ENCODE data around the gene HPRT1. TPM values are rescaled to one million over a fixed set of nuclear protein-coding genes. Genes with fewer than 3 reads are reported as not detected.

Gene HPRT1
- total and polyA plus RNA-seq, 2 experiments from 2014 or later: 6.5 to 14.0 TPM

GRCh38 chrX:134478374-134478773, 18.4 kb downstream of the HPRT1 start:
- H3K4me3 ChIP-seq: no peak overlapping the region
- no peak overlapping the region for H3K4me2 ChIP-seq
- no peaks in the 10 kb centered on the region for H4K20me1 ChIP-seq (ENCODE audit: insufficient read depth, poor library complexity, severe bottlenecking)
- H3K79me2 ChIP-seq: no peaks in the 10 kb centered on the region
- H2AFZ ChIP-seq: no peak overlapping the region
- no peaks in the 10 kb centered on the region for H3K9me3 ChIP-seq (ENCODE audit: low read depth)
- no peaks in the 10 kb centered on the region for H3K4me1 ChIP-seq (ENCODE audit: insufficient read depth)
- no peaks in the 10 kb centered on the region for H3K36me3 ChIP-seq (replicated peaks; ENCODE audit: insufficient read depth, low read depth)
- 77% methylated on average over 4 of the region's 4 CpGs for WGBS (ENCODE audit: low lambda C conversion rate, missing lambda C conversion rate)
- H3K27ac ChIP-seq: no peak overlapping the region
- H3K27me3 ChIP-seq: no peaks in the 10 kb centered on the region
- TF ChIP-seq CTCF (IDR thresholded peaks at IDR 0.05; ENCODE audit: poor library complexity) (no peak), EZH2 (IDR thresholded peaks at IDR 0.05; ENCODE audit: borderline replicate concordance) (no peak), EZH2phosphoT487 (IDR thresholded peaks at IDR 0.05; ENCODE audit: low read depth, severe bottlenecking, unreplicated experiment) (no peak)
- H3K9me2 ChIP-seq (replicated peaks; ENCODE audit: insufficient read depth): no peaks in the 10 kb centered on the region
- no peak for DNase-seq (ENCODE audit: low spot score)

- no peaks in the 10 kb centered on the region for H3K36me3 ChIP-seq (replicated peaks; ENCODE audit: insufficient read depth, low read depth)
- no peaks in the 10 kb centered on the region for H3K9me3 ChIP-seq (ENCODE audit: low read depth)
- H3K79me2 ChIP-seq: no peaks in the 10 kb centered on the region
- 91% methylated on average over 1 of the region's 1 CpG for WGBS (ENCODE audit: low lambda C conversion rate, missing lambda C conversion rate)
- H3K27me3 ChIP-seq: no peaks in the 10 kb centered on the region
- no peak overlapping the region for H3K4me3 ChIP-seq
- H3K27ac ChIP-seq: no peak overlapping the region
- no peak for DNase-seq (ENCODE audit: low spot score)
- no peak for TF ChIP-seq EZH2 (IDR thresholded peaks at IDR 0.05; ENCODE audit: borderline replicate concordance)
- no peak for TF ChIP-seq EZH2phosphoT487 (IDR thresholded peaks at IDR 0.05; ENCODE audit: low read depth, severe bottlenecking, unreplicated experiment)
- no peak for TF ChIP-seq CTCF (IDR thresholded peaks at IDR 0.05; ENCODE audit: poor library complexity)
- no peaks in the 10 kb centered on the region for H3K9me2 ChIP-seq (replicated peaks; ENCODE audit: insufficient read depth)
- H4K20me1 ChIP-seq (ENCODE audit: insufficient read depth, poor library complexity, severe bottlenecking): no peaks in the 10 kb centered on the region
- H2AFZ ChIP-seq: no peak overlapping the region
- H3K4me1 ChIP-seq (ENCODE audit: insufficient read depth): no peaks in the 10 kb centered on the region
- no peak overlapping the region for H3K4me2 ChIP-seq
These were observed 20.1 kb downstream of the HPRT1 start for GRCh38 chrX:134480061-134480460.

- no peak overlapping the region for H3K4me3 ChIP-seq
- H3K27me3 ChIP-seq: no peaks in the 10 kb centered on the region
- H3K4me2 ChIP-seq: no peak overlapping the region
- H2AFZ ChIP-seq: no peak overlapping the region
- DNase-seq (ENCODE audit: low spot score): no peak
- no peaks in the 10 kb centered on the region for H3K4me1 ChIP-seq (ENCODE audit: insufficient read depth)
- no peak for TF ChIP-seq EZH2 (IDR thresholded peaks at IDR 0.05; ENCODE audit: borderline replicate concordance)
- TF ChIP-seq EZH2phosphoT487 (IDR thresholded peaks at IDR 0.05; ENCODE audit: low read depth, severe bottlenecking, unreplicated experiment): no peak
- no peak for TF ChIP-seq CTCF (IDR thresholded peaks at IDR 0.05; ENCODE audit: poor library complexity)
- no peaks in the 10 kb centered on the region for H4K20me1 ChIP-seq (ENCODE audit: insufficient read depth, poor library complexity, severe bottlenecking)
- no peaks in the 10 kb centered on the region for H3K79me2 ChIP-seq
- no peak overlapping the region for H3K27ac ChIP-seq
- H3K9me2 ChIP-seq (replicated peaks; ENCODE audit: insufficient read depth): no peaks in the 10 kb centered on the region
- no peaks in the 10 kb centered on the region for H3K9me3 ChIP-seq (ENCODE audit: low read depth)
- WGBS (ENCODE audit: low lambda C conversion rate, missing lambda C conversion rate): 69% methylated on average over 2 of the region's 2 CpGs
- H3K36me3 ChIP-seq (replicated peaks; ENCODE audit: insufficient read depth, low read depth): no peaks in the 10 kb centered on the region
These were observed 21.4 kb downstream of the HPRT1 start for GRCh38 chrX:134481339-134481738.

- H3K9me3 ChIP-seq (ENCODE audit: low read depth): no peaks in the 10 kb centered on the region
- H3K9me2 ChIP-seq (replicated peaks; ENCODE audit: insufficient read depth): no peaks in the 10 kb centered on the region
- no peaks in the 10 kb centered on the region for H4K20me1 ChIP-seq (ENCODE audit: insufficient read depth, poor library complexity, severe bottlenecking)
- H3K36me3 ChIP-seq (replicated peaks; ENCODE audit: insufficient read depth, low read depth): no peaks in the 10 kb centered on the region
- H3K79me2 ChIP-seq: no peaks in the 10 kb centered on the region
- DNase-seq (ENCODE audit: low spot score): no peak
- H2AFZ ChIP-seq: no peak overlapping the region
- no peaks in the 10 kb centered on the region for H3K27me3 ChIP-seq
- TF ChIP-seq CTCF (IDR thresholded peaks at IDR 0.05; ENCODE audit: poor library complexity) (no peak), EZH2 (IDR thresholded peaks at IDR 0.05; ENCODE audit: borderline replicate concordance) (no peak), EZH2phosphoT487 (IDR thresholded peaks at IDR 0.05; ENCODE audit: low read depth, severe bottlenecking, unreplicated experiment) (no peak)
- no peak overlapping the region for H3K27ac ChIP-seq
- H3K4me2 ChIP-seq: no peak overlapping the region
- 71% methylated on average over 3 of the region's 3 CpGs for WGBS (ENCODE audit: low lambda C conversion rate, missing lambda C conversion rate)
- H3K4me1 ChIP-seq (ENCODE audit: insufficient read depth): no peaks in the 10 kb centered on the region
- no peak overlapping the region for H3K4me3 ChIP-seq
These were observed 22.4 kb downstream of the HPRT1 start for GRCh38 chrX:134482371-134482770.
